HepG2 (cell line): ENCODE data around the gene CDH8. TPM values are rescaled to one million over a fixed set of nuclear protein-coding genes. Genes with fewer than 3 reads are reported as not detected.

ENCODE experiments used
- ATAC-seq: fragments of 200-7000 bp; cut with Tn5 transposase; 3 replicates; pipeline ENCODE4 v1.9.1; 2020; ENCODE audit warnings: mild to moderate bottlenecking, moderate library complexity
- BruUV-seq: library from RNA; stranded (reverse); fragments of 400-500 nt; replicated peaks from 2 replicates; lab custom pipeline; 2021; lab: Mats Ljungman, UMichigan
- CTCF ChIA-PET: fragments of 300-600 bp; formaldehyde crosslinking; extraction: SDS; loops from one replicate; lab custom pipeline; 2021; ENCODE audit warnings: low total read pairs, inconsistent platforms, low intra/inter-chr PET ratio; lab: Yijun Ruan, JAX
- POLR2A ChIA-PET: fragments of 350-600 bp; sonication (Branson Sonifier 250); formaldehyde crosslinking; loops from one replicate; lab custom pipeline; 2020; ENCODE audit warnings: antibody characterized with exemption, inconsistent platforms; lab: Yijun Ruan, JAX
- DNase-seq: peaks from one replicate; pipeline ENCODE4 v3.0.0-alpha.2; 2015; ENCODE audit warnings: low spot score
- FAIRE-seq: peaks from 3 replicates; lab custom pipeline; 2011; peaks lifted over from hg19 to GRCh38; lab: Jason Lieb, UNC
- H2AFZ ChIP-seq: one replicate; pipeline ENCODE4 v1.6.1; 2011; ENCODE audit warnings: low read length, inconsistent platforms
- H3K27ac ChIP-seq: fragments of 300-600 bp; 3 replicates; pipeline ENCODE4 v1.8.0; 2011; ENCODE audit warnings: mixed run types, mild to moderate bottlenecking, mixed read lengths, low read length, inconsistent platforms; ENCODE audit not compliant: insufficient read depth; ENCODE audit errors: extremely low read length
- H3K27me3 ChIP-seq, 2 experiments: fragments of 200-600 bp in 1 of 2; 2 replicates in 1 of 2; 3 replicates in 1 of 2; pipeline versions ENCODE4 v1.6.0 to v1.8.0; 2011; ENCODE audit warnings: low read length in 2 of 2, mild to moderate bottlenecking in 2 of 2, moderate library complexity in 2 of 2, inconsistent platforms in 1 of 2; ENCODE audit not compliant: insufficient read depth in 2 of 2, control insufficient read depth in 1 of 2
- H3K36me3 ChIP-seq, 2 experiments: fragments of 200-600 bp in 1 of 2; replicated peaks in 1 of 2; 2 replicates in 1 of 2; 3 replicates in 1 of 2; pipeline versions ENCODE4 v1.5.1 to v1.8.0; 2011; ENCODE audit warnings: low read length in 2 of 2, inconsistent platforms in 1 of 2; ENCODE audit not compliant: insufficient read depth in 2 of 2, control insufficient read depth in 1 of 2
- H3K4me1 ChIP-seq: 2 replicates; pipeline ENCODE4 v1.5.1; 2012; ENCODE audit warnings: low read length, inconsistent platforms; ENCODE audit not compliant: insufficient read depth
- H3K4me2 ChIP-seq: 2 replicates; pipeline ENCODE4 v1.6.0; 2011; ENCODE audit warnings: low read depth, low read length, inconsistent platforms
- H3K4me3 ChIP-seq, 3 experiments: fragments of 200-600 bp in 1 of 3; sonication (generic), shearing (Covaris generic) in 1 of 3; replicated peaks in 1 of 3; 2 replicates each; pipeline ENCODE4 v1.5.1; 2011 to 2016; ENCODE audit warnings: low read length in 3 of 3, inconsistent platforms in 2 of 3, low read depth in 2 of 3, mild to moderate bottlenecking in 2 of 3, control low read depth in 1 of 3, mixed read lengths in 1 of 3; ENCODE audit not compliant: insufficient read depth in 1 of 3
- H3K79me2 ChIP-seq: one replicate; pipeline ENCODE4 v1.6.1; 2011; ENCODE audit warnings: low read length, inconsistent platforms; ENCODE audit not compliant: insufficient read depth
- H3K9ac ChIP-seq: 2 replicates; pipeline ENCODE4 v1.6.0; 2011; ENCODE audit warnings: mild to moderate bottlenecking, low read depth, low read length, inconsistent platforms; ENCODE audit not compliant: insufficient read depth
- H3K9me3 ChIP-seq: 2 replicates; pipeline ENCODE4 v1.5.1; 2012; ENCODE audit warnings: mild to moderate bottlenecking, low read length
- H4K20me1 ChIP-seq: 2 replicates; pipeline ENCODE4 v1.6.0; 2011; ENCODE audit warnings: inconsistent platforms, mild to moderate bottlenecking, low read length, moderate library complexity; ENCODE audit not compliant: insufficient read depth
- AGO2 ChIP-seq: fragments of 200-400 bp; formaldehyde crosslinking; optimal IDR thresholded peaks from 2 replicates; pipeline ENCODE3; 2017; ENCODE audit warnings: mild to moderate bottlenecking, low read depth, low read length, moderate library complexity
- ATF3 ChIP-seq: sonication (generic); formaldehyde crosslinking; IDR thresholded peaks from 2 replicates; pipeline ENCODE4 v1.4.0; 2020; ENCODE audit warnings: missing genetic modification reagents
- CHCHD3 ChIP-seq: sonication (generic); formaldehyde crosslinking; IDR thresholded peaks from 2 replicates; pipeline ENCODE4 v1.8.0; 2022; ENCODE audit warnings: mild to moderate bottlenecking, missing genetic modification reagents, moderate library complexity
- GMEB2 ChIP-seq: IDR thresholded peaks from 2 replicates; pipeline ENCODE4 v1.6.1; 2016; ENCODE audit warnings: missing biosample characterization, missing genetic modification reagents, low read depth
- HOXA5 ChIP-seq: sonication (generic); formaldehyde crosslinking; IDR thresholded peaks from 2 replicates; pipeline ENCODE4 v1.4.0; 2020; ENCODE audit warnings: missing genetic modification reagents
- NR2F1 ChIP-seq, 2 experiments: fragments of 450-650 bp in 1 of 2; formaldehyde crosslinking in 1 of 2; IDR thresholded peaks; 2 replicates each; pipeline versions ENCODE4 v1.5.0 to v1.6.1; 2016 to 2020; ENCODE audit warnings: mild to moderate bottlenecking in 1 of 2, missing compliant biosample characterization in 1 of 2, missing genetic modification reagents in 1 of 2, moderate library complexity in 1 of 2
- RBFOX2 ChIP-seq: fragments of 200-400 bp; formaldehyde crosslinking; IDR thresholded peaks from 2 replicates; pipeline ENCODE4 v1.6.1; 2017; ENCODE audit warnings: low read depth, mild to moderate bottlenecking, low read length
- SMAD3 ChIP-seq: sonication (generic); formaldehyde crosslinking; IDR thresholded peaks from 2 replicates; pipeline ENCODE4 v1.4.0; 2020; ENCODE audit warnings: missing genetic modification reagents
- ZBTB10 ChIP-seq: sonication (generic); formaldehyde crosslinking; IDR thresholded peaks from 2 replicates; pipeline ENCODE4 v1.4.0; 2020; ENCODE audit warnings: missing genetic modification reagents, borderline replicate concordance
- ZIK1 ChIP-seq: sonication (generic); formaldehyde crosslinking; IDR thresholded peaks from 2 replicates; pipeline ENCODE4 v1.5.0; 2020; ENCODE audit warnings: mild to moderate bottlenecking, low read depth, missing genetic modification reagents, borderline replicate concordance
- ZNF124 ChIP-seq: sonication (generic); formaldehyde crosslinking; IDR thresholded peaks from 2 replicates; pipeline ENCODE4 v1.4.0; 2020; ENCODE audit warnings: missing genetic modification reagents
- ZNF460 ChIP-seq: sonication (generic); formaldehyde crosslinking; IDR thresholded peaks from 2 replicates; pipeline ENCODE4 v1.5.1; 2020; ENCODE audit warnings: missing genetic modification reagents, mild to moderate bottlenecking, borderline replicate concordance
- ZNF570 ChIP-seq: sonication (generic); formaldehyde crosslinking; IDR thresholded peaks from 2 replicates; pipeline ENCODE4 v1.4.0; 2020; ENCODE audit warnings: mild to moderate bottlenecking, missing genetic modification reagents, borderline replicate concordance
- ZNF598 ChIP-seq: sonication (generic); formaldehyde crosslinking; IDR thresholded peaks from 2 replicates; pipeline ENCODE4 v1.5.1; 2020; ENCODE audit warnings: mild to moderate bottlenecking, missing genetic modification reagents, borderline replicate concordance
- ZZZ3 ChIP-seq: sonication (generic); formaldehyde crosslinking; IDR thresholded peaks from 2 replicates; pipeline ENCODE4 v1.4.0; 2020; ENCODE audit warnings: missing genetic modification reagents, mild to moderate bottlenecking, borderline replicate concordance
- WGBS: methylation state at CpG from one replicate; pipeline ENCODE4 v1.1.6; 2017; ENCODE audit warnings: low lambda C conversion rate; 5-methylcytosine and 5-hydroxymethylcytosine counted together
- in situ Hi-C: cut with HindIII; loops from 2 replicates; pipeline ENCODE4 v1.10.0; 2017; ENCODE audit warnings: low pct_unique_long_range_greater_than_20kb; ENCODE audit not compliant: extremely low pct_ligation_motif_present
- intact Hi-C: fragments of 100-400 bp; cut with micrococcal nuclease; formaldehyde crosslinking; loops from one replicate; pipeline ENCODE4 v1.10.0; 2022; ENCODE audit not compliant: unreplicated experiment
- polyA plus RNA-seq, 8 experiments: library from polyadenylated mRNA; depleted of rRNA in 3 of 8; stranded (reverse) in 7 of 8; unstranded in 1 of 8; fragments of >200 nt; fragmentation: Illumina TruSeq in 4 of 8; extraction: Trizol in 4 of 8; gene quantifications; 2 replicates each; pipeline versions ENCODE4 v1.2.1 to v1.2.3, GENCODE V29; 2011 to 2016; ENCODE audit warnings: low read depth in 4 of 8, missing spikeins in 1 of 8, mixed read lengths in 1 of 8; ENCODE audit not compliant: insufficient read depth in 1 of 8
- total RNA-seq, 5 experiments: library from RNA; depleted of rRNA; stranded (reverse); fragments of >200 nt; fragmentation: Illumina TruSeq; extraction: Trizol; gene quantifications; 2 replicates each; pipeline ENCODE4 v1.2.3, GENCODE V29; 2016; ENCODE audit warnings: low read depth in 1 of 5
- TF ChIP-seq, protein P1 (sequence below): sonication (generic); formaldehyde crosslinking; IDR thresholded peaks from 2 replicates; pipeline ENCODE4 v1.9.0; 2021; ENCODE audit warnings: missing genetic modification reagents, borderline replicate concordance
- TF ChIP-seq, protein P2 (sequence below): sonication (generic); formaldehyde crosslinking; IDR thresholded peaks from 2 replicates; pipeline ENCODE4 v1.5.1; 2020; ENCODE audit warnings: mild to moderate bottlenecking, moderate library complexity, missing genetic modification reagents

The CDH8 gene
- total and polyA plus RNA-seq, 2 of the 13 experiments (the other 11 are each of a cell fraction or from before 2014, with no cell fraction given), result not detected

DNA sequence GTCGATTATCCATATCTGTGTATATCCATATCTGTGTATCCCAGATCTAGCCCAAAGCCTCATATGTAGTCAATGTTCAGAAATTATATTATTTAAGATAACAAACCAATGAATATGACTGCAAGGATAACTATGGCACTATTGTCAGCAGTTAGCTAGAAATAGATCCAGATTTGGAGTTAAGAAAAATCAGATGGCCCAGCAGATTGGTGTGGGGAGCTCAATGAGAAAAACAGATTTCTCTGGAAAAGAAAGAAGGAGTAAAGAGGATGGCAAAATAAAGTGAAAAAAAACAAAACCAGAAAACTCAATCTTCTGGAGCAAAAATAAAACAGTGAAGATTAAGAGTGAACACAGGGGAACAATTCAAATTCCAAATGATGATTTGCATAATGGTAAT lies 10.6 kb upstream of the CDH8 start:
- H4K20me1 ChIP-seq, result no peaks in the 10 kb centered on the region
- no peaks in the 10 kb centered on the region for H3K4me1 ChIP-seq
- in situ Hi-C loops (no loop called here), intact Hi-C loops (no loop called here)
- no TSS peak for BruUV-seq
- no peaks in the 10 kb centered on the region for H3K36me3 ChIP-seq
- FAIRE-seq (no peak), DNase-seq (no peak), ATAC-seq (no peak)
- POLR2A ChIA-PET, result no interaction called here
- 0% methylated on average over 1 of the region's 1 CpG for WGBS
- H3K9me3 ChIP-seq, result no peaks in the 10 kb centered on the region
- H3K9ac ChIP-seq, result no peak overlapping the region
- H3K4me2 ChIP-seq, result no peak overlapping the region
- H3K4me3 ChIP-seq, result no peak overlapping the region
- CTCF ChIA-PET, result no interaction called here
- no peak overlapping the region for H2AFZ ChIP-seq
- no peak overlapping the region for H3K27ac ChIP-seq
- no peaks in the 10 kb centered on the region for H3K27me3 ChIP-seq
- H3K79me2 ChIP-seq, result no peaks in the 10 kb centered on the region
- TF ChIP-seq ATF3 (no peak), SMAD3 (CRISPR knock-in tag) (no peak), HOXA5 (CRISPR knock-in tag) (no peak), ZBTB10 (CRISPR knock-in tag) (no peak), NR2F1 (CRISPR knock-in tag; IDR thresholded peaks at IDR 0.05) (no peak), ZIK1 (CRISPR knock-in tag) (no peak), ZZZ3 (CRISPR knock-in tag) (no peak), ZNF598 (CRISPR knock-in tag) (no peak), GMEB2 (CRISPR knock-in tag) (no peak), ZNF460 (no peak), AGO2 (no peak), CHCHD3 (CRISPR knock-in tag) (no peak), RBFOX2 (no peak), ZNF124 (CRISPR knock-in tag) (no peak), ZNF570 (CRISPR knock-in tag) (no peak)
- TF ChIP-seq, protein P1, sequence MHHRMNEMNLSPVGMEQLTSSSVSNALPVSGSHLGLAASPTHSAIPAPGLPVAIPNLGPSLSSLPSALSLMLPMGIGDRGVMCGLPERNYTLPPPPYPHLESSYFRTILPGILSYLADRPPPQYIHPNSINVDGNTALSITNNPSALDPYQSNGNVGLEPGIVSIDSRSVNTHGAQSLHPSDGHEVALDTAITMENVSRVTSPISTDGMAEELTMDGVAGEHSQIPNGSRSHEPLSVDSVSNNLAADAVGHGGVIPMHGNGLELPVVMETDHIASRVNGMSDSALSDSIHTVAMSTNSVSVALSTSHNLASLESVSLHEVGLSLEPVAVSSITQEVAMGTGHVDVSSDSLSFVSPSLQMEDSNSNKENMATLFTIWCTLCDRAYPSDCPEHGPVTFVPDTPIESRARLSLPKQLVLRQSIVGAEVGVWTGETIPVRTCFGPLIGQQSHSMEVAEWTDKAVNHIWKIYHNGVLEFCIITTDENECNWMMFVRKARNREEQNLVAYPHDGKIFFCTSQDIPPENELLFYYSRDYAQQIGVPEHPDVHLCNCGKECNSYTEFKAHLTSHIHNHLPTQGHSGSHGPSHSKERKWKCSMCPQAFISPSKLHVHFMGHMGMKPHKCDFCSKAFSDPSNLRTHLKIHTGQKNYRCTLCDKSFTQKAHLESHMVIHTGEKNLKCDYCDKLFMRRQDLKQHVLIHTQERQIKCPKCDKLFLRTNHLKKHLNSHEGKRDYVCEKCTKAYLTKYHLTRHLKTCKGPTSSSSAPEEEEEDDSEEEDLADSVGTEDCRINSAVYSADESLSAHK (CRISPR knock-in tag), result no peak
- TF ChIP-seq, protein P2, sequence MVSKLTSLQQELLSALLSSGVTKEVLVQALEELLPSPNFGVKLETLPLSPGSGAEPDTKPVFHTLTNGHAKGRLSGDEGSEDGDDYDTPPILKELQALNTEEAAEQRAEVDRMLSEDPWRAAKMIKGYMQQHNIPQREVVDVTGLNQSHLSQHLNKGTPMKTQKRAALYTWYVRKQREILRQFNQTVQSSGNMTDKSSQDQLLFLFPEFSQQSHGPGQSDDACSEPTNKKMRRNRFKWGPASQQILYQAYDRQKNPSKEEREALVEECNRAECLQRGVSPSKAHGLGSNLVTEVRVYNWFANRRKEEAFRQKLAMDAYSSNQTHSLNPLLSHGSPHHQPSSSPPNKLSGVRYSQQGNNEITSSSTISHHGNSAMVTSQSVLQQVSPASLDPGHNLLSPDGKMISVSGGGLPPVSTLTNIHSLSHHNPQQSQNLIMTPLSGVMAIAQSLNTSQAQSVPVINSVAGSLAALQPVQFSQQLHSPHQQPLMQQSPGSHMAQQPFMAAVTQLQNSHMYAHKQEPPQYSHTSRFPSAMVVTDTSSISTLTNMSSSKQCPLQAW (CRISPR knock-in tag), result no peak
